Measurements from ENCODE around the gene CDH15.

CDH15 gene

DNA sequence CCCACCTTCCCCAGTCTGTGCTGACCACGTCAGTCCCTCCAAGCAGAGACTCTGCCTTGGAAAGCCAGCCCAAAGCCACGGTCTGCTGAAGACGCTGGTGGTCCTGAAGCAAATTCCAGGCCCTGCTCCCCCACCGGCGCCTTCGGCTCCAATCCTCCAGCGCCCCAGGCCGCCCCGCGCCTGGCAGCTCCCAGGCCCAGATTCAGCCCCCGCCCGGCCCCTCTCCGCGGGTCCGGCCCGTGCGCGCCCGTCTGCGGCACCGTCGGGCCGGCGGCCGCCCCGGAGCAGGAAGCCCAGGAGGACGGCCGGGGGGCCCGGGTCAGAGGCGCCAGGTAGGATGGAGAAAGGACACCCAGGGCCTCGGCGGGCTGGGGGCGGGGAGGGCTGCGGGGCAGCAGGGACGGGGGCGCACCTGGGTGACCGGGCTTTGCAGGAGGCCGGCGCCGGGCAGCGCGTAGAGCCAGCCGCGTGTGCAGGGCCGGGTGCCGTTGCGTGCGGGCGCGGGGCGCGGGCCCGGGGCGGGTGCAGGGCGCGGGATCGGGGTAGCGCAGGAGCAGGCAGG lies 29.4 kb downstream of the CDH15 start:
- Histone ChIP-seq H3K4me3 (ENCODE audit: insufficient read depth, low read depth, low read length, poor library complexity, severe bottlenecking) (no peak overlapping the region), H3K9me3 (ENCODE audit: control insufficient read depth, low read length) (no peaks in the 10 kb centered on the region), H3K27ac (ENCODE audit: insufficient read depth, low read length, poor library complexity, severe bottlenecking) (no peak overlapping the region), H3K4me1 (ENCODE audit: control insufficient read depth, insufficient read depth, low read length, poor library complexity, severe bottlenecking) (peaks cover 15% of the 10 kb centered on the region), H3K27me3 (replicated peaks; ENCODE audit: control insufficient read depth, insufficient read depth, low read length, poor library complexity, severe bottlenecking) (peaks cover 19% of the 10 kb centered on the region), H3K36me3 (ENCODE audit: control insufficient read depth, insufficient read depth, low read length) (no peaks in the 10 kb centered on the region)
- no peak for DNase-seq

DNA sequence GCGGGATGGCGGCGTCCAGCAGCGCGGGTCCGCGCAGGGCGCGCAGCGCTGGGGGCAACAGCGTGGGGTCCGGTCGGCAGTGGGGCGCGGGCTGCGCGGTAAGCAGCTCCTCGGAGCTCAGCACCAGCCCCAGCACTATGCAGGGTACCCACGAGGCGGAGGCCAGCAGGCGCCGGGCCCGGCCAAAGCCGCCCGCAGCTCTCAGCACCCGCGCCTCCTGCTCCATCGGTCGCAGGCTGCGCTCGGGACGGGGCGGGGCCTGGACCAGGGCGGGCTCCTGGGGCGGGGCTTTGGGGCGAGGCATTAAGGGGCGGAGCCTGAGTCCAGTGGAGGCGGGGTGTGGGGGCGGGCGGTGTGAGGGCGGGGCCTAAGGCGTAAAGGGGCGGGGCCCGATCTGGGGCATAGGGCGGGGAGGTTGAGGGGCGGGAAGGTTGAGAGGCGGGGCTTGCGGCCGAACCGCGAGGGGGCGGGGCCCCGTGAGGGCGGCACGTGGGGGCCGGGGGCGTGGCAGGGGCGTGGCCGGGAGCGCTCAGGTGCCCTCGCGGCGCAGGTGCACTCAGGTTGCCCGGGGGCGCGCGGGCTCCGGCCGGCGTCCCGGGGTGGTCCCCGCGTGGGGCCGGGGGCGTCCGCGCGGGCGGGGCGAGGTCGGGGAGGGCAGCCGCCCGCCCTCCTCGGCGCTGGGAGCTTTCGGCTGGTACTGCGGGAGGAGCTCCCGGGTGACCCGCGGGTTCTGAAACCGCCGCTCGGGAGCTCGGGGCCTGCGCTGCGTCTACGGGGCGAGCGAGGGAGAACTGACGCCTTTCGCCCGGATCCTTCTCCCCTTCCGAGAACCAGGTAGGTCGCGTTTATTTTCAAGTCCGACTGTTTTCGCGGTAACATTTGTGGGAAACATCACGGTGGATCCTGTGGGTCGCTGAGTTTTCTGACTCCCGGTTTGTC lies 30.2 kb downstream of the CDH15 start:
- no peak overlapping the region for H3K4me3 ChIP-seq (ENCODE audit: insufficient read depth, low read depth, low read length, poor library complexity, severe bottlenecking)
- H3K9me3 ChIP-seq (ENCODE audit: control insufficient read depth, low read length), result no peaks in the 10 kb centered on the region
- peak; percentile 62 to 68 (median 66) for DNase-seq
- peaks cover 15% of the 10 kb centered on the region for H3K4me1 ChIP-seq (ENCODE audit: control insufficient read depth, insufficient read depth, low read length, poor library complexity, severe bottlenecking)
- H3K27ac ChIP-seq (ENCODE audit: insufficient read depth, low read length, poor library complexity, severe bottlenecking), result no peak overlapping the region
- no peaks in the 10 kb centered on the region for H3K36me3 ChIP-seq (ENCODE audit: control insufficient read depth, insufficient read depth, low read length)
- H3K27me3 ChIP-seq (replicated peaks; ENCODE audit: control insufficient read depth, insufficient read depth, low read length, poor library complexity, severe bottlenecking), result peaks cover 19% of the 10 kb centered on the region

- no peaks in the 10 kb centered on the region for H3K36me3 ChIP-seq (ENCODE audit: control insufficient read depth, insufficient read depth, low read length)
- DNase-seq, result no peak
- H3K27ac ChIP-seq (ENCODE audit: insufficient read depth, low read length, poor library complexity, severe bottlenecking), result no peak overlapping the region
- no peak overlapping the region for H3K4me3 ChIP-seq (ENCODE audit: insufficient read depth, low read depth, low read length, poor library complexity, severe bottlenecking)
- no peaks in the 10 kb centered on the region for H3K9me3 ChIP-seq (ENCODE audit: control insufficient read depth, low read length)
- peaks cover 15% of the 10 kb centered on the region for H3K4me1 ChIP-seq (ENCODE audit: control insufficient read depth, insufficient read depth, low read length, poor library complexity, severe bottlenecking)
- peaks cover 19% of the 10 kb centered on the region for H3K27me3 ChIP-seq (replicated peaks; ENCODE audit: control insufficient read depth, insufficient read depth, low read length, poor library complexity, severe bottlenecking)
These were observed 31.1 kb downstream of the CDH15 start for GRCh38 chr16:89202422-89203215.

DNA sequence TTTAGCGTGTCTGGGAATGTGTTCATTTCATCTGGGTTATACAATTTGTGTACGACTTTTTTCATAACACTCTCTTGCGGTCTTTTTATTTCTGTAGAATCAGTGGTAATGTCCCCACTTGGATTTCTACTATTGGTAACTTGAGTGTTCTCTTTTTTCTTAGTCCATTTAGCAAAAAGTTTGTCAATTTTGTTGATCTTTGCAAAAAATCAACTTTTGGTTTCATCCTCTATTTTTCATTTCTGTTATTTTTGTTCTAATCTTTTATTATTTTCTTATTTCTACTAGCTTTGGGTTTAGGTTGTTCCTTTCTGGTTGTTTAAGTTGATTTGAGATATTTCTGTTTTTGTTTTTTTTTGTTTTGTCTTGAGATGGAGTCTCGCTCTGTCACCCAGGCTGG lies 36.4 kb downstream of the CDH15 start:
- H3K4me3 ChIP-seq (ENCODE audit: insufficient read depth, low read depth, low read length, poor library complexity, severe bottlenecking), result no peak overlapping the region
- no peaks in the 10 kb centered on the region for H3K9me3 ChIP-seq (ENCODE audit: control insufficient read depth, low read length)
- no peak for DNase-seq
- H3K27ac ChIP-seq (ENCODE audit: insufficient read depth, low read length, poor library complexity, severe bottlenecking), result no peak overlapping the region
- H3K36me3 ChIP-seq (ENCODE audit: control insufficient read depth, insufficient read depth, low read length), result no peaks in the 10 kb centered on the region
- no peaks in the 10 kb centered on the region for H3K4me1 ChIP-seq (ENCODE audit: control insufficient read depth, insufficient read depth, low read length, poor library complexity, severe bottlenecking)
- H3K27me3 ChIP-seq (replicated peaks; ENCODE audit: control insufficient read depth, insufficient read depth, low read length, poor library complexity, severe bottlenecking), result no peaks in the 10 kb centered on the region

DNA sequence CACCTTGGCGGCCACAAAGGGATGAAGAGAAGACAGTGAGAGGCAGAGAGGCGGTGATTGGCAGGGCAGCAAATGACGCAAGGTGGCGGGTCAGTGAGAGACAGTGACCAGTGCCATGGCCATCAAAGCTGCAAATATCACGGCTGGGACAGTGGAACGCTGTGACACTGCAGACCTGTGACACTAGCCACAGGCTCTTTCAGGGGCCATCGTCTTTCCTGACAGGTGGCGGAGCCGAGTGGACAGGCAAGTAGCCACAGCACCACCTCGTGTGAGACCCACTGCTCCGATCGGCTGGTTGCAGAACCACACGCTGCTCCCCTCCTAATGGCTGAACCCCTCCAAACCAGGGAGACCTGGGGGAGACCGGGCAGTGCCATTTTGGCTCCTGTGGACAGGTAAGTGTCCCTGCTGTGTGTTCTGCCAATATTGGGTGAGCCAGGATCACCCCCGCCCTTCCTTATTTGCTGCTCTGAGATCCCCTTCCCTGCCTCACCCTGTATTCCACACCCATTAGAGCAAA lies 38.0 kb downstream of the CDH15 start:
- no peak for DNase-seq
- Histone ChIP-seq H3K27ac (ENCODE audit: insufficient read depth, low read length, poor library complexity, severe bottlenecking) (no peak overlapping the region), H3K4me3 (ENCODE audit: insufficient read depth, low read depth, low read length, poor library complexity, severe bottlenecking) (no peak overlapping the region), H3K4me1 (ENCODE audit: control insufficient read depth, insufficient read depth, low read length, poor library complexity, severe bottlenecking) (no peaks in the 10 kb centered on the region), H3K27me3 (replicated peaks; ENCODE audit: control insufficient read depth, insufficient read depth, low read length, poor library complexity, severe bottlenecking) (no peaks in the 10 kb centered on the region), H3K9me3 (ENCODE audit: control insufficient read depth, low read length) (no peaks in the 10 kb centered on the region), H3K36me3 (ENCODE audit: control insufficient read depth, insufficient read depth, low read length) (no peaks in the 10 kb centered on the region)

DNA sequence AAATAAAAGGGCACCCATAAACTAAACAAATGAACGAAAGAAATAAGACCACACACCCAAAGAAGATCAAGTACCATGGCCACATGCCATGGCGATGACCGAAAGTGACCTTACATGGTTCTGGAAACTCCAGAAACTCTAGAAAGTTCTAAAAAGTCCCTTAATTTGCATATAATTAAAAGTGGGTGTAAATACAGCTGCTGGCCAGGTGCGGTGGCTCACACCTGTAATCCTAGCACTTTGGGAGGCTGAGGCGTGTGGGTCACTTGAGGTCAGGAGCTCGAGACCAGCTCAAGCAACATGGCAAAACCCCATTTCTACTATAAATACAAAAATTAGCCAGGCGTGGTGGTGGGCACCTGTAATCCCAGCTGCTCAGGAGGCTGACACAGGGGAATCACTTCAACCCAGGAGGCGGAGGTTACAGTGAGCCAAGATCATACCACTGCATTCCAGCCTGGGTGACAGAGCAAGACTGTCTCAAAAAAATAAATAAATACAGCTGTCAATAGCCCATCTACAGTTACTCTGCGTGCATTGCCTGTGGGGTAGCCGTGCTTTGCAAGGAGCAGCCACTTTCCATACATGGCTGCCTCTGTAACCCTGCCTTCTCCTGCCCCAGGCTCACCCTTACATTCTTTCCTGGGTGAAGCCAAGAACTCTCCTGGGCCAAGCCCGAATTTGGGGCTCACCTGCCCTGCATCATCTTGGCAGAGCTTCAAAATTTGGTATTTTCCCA lies 38.8 kb downstream of the CDH15 start:
- no peak for DNase-seq
- Histone ChIP-seq H3K4me1 (ENCODE audit: control insufficient read depth, insufficient read depth, low read length, poor library complexity, severe bottlenecking) (no peaks in the 10 kb centered on the region), H3K36me3 (ENCODE audit: control insufficient read depth, insufficient read depth, low read length) (no peaks in the 10 kb centered on the region), H3K27ac (ENCODE audit: insufficient read depth, low read length, poor library complexity, severe bottlenecking) (no peak overlapping the region), H3K9me3 (ENCODE audit: control insufficient read depth, low read length) (no peaks in the 10 kb centered on the region), H3K27me3 (replicated peaks; ENCODE audit: control insufficient read depth, insufficient read depth, low read length, poor library complexity, severe bottlenecking) (no peaks in the 10 kb centered on the region), H3K4me3 (ENCODE audit: insufficient read depth, low read depth, low read length, poor library complexity, severe bottlenecking) (no peak overlapping the region)

- no peak overlapping the region for H3K4me3 ChIP-seq (ENCODE audit: insufficient read depth, low read depth, low read length, poor library complexity, severe bottlenecking)
- no peak overlapping the region for H3K27ac ChIP-seq (ENCODE audit: insufficient read depth, low read length, poor library complexity, severe bottlenecking)
- no peaks in the 10 kb centered on the region for H3K27me3 ChIP-seq (replicated peaks; ENCODE audit: control insufficient read depth, insufficient read depth, low read length, poor library complexity, severe bottlenecking)
- H3K36me3 ChIP-seq (ENCODE audit: control insufficient read depth, insufficient read depth, low read length), result no peaks in the 10 kb centered on the region
- no peaks in the 10 kb centered on the region for H3K9me3 ChIP-seq (ENCODE audit: control insufficient read depth, low read length)
- DNase-seq, result no peak
- H3K4me1 ChIP-seq (ENCODE audit: control insufficient read depth, insufficient read depth, low read length, poor library complexity, severe bottlenecking), result no peaks in the 10 kb centered on the region
These were observed 39.5 kb downstream of the CDH15 start for GRCh38 chr16:89210904-89211515.

DNA sequence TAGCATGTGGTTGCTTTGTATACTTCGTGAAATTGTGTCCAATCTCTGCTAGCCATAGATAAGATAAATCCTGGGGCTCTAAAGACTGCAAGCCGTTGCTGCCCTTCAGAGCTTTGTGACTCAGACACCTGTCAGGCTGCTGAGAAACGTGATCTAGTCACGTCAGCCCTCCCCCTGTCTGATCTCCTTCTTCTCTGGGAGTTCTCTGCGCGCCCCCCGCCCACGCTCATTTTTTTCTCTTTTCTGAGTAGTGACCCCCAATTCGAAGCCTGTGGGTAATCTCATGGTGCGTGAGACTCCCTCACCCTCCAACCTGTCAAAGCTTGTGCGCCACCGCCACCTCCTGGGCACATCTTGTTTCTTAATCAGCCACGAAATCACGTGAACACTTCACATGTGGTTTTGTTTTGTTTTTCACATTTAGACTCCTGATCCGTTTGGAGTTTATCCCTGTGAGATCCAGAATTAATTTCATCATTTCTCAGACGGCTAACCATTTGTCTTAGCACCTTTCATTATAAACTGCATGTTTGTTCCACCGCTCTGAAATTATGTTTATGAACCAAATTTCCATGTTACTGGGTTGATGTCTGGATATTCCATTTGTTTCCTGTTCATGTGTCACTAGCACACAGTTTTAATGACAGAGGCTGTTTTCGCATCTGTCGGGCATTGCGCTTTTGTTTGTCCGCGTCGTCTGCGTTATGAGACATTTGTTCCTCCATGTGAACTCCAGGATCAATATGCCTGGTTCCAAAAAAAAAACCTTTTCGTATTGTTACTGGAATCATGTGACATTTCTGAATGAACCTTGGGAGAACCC lies 45.0 kb downstream of the CDH15 start:
- Histone ChIP-seq H3K9me3 (ENCODE audit: control insufficient read depth, low read length) (no peaks in the 10 kb centered on the region), H3K27ac (ENCODE audit: insufficient read depth, low read length, poor library complexity, severe bottlenecking) (peak overlapping the region; percentile 98), H3K4me3 (ENCODE audit: insufficient read depth, low read depth, low read length, poor library complexity, severe bottlenecking) (peak overlapping the region; percentile 98), H3K27me3 (replicated peaks; ENCODE audit: control insufficient read depth, insufficient read depth, low read length, poor library complexity, severe bottlenecking) (no peaks in the 10 kb centered on the region), H3K36me3 (ENCODE audit: control insufficient read depth, insufficient read depth, low read length) (peaks cover 9% of the 10 kb centered on the region), H3K4me1 (ENCODE audit: control insufficient read depth, insufficient read depth, low read length, poor library complexity, severe bottlenecking) (peaks cover 11% of the 10 kb centered on the region)
- DNase-seq, result peak; percentile 65 to 75 (median 69)

DNA sequence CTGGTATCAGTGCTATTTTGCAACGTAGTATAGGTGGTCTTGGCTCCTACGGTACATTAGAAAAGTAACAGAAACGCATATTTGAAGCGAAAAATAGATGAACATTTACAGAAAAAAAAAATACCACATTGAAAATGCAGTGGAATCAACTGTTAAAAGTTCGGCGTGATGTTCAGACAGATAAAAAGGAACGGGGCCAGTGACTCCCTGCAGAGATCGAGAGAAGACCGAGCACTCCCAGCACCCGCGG lies 45.5 kb downstream of the CDH15 start:
- DNase-seq, result no peak
- Histone ChIP-seq H3K27ac (ENCODE audit: insufficient read depth, low read length, poor library complexity, severe bottlenecking) (peak overlapping the region; percentile 98), H3K4me3 (ENCODE audit: insufficient read depth, low read depth, low read length, poor library complexity, severe bottlenecking) (peak overlapping the region; percentile 98), H3K36me3 (ENCODE audit: control insufficient read depth, insufficient read depth, low read length) (peaks cover 13% of the 10 kb centered on the region), H3K4me1 (ENCODE audit: control insufficient read depth, insufficient read depth, low read length, poor library complexity, severe bottlenecking) (peaks cover 11% of the 10 kb centered on the region), H3K27me3 (replicated peaks; ENCODE audit: control insufficient read depth, insufficient read depth, low read length, poor library complexity, severe bottlenecking) (no peaks in the 10 kb centered on the region), H3K9me3 (ENCODE audit: control insufficient read depth, low read length) (no peaks in the 10 kb centered on the region)

All from effector memory CD4-positive, alpha-beta T cell (primary cell).